ENCODE results near the gene ILDR2.

The ILDR2 gene

DNA sequence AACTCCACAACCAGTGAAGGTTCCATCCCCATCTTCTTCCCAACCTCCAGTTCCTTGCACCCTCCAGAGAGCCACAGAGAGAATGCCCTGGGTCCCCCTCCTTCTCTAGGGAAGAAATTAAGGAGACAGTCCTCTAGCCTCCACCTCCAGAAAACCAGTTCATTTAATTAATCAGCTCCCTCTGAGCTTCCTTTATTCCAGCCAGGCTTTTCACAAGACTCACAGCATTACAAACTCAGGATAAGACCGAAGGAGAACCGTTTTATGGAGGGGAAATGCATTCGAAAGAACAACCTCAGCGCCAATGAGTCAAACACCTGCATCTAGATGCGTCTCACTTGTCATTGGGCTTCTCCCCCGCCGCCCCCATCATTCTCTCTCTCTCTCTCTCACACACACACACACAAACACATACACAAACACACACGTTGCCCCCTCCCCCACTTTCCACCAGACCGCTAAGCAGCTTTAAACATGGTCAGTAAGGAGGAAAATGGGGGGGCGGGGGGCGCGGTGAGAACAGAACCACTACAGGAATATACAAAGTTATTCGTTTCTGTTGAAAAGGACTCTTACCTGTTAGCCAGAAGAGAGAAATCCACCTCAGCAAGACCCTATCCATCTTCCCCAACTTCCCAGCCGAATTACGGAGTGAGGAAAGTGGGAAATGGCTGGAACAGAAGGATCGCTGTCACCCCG is 544 bp downstream of the ILDR2 start (continued):
- TF ChIP-seq ZNF777 (tag by site-specific recombination; IDR thresholded peaks at IDR 0.05; ENCODE audit: borderline replicate concordance) (0 out of 2 replicates have a peak, but pooled peaks have one; percentile 44), HOXA7 (CRISPR knock-in tag; IDR thresholded peaks at IDR 0.05; ENCODE audit: borderline replicate concordance) (no peak), ZNF2 (tag by site-specific recombination; IDR thresholded peaks at IDR 0.05) (0 out of 2 replicates have a peak, but pooled peaks have one; percentile 28), KLF16 (tag by site-specific recombination; IDR thresholded peaks at IDR 0.05) (peak; percentile 56; the same call in 1 of the 2 replicates), ZNF169 (tag by site-specific recombination; IDR thresholded peaks at IDR 0.05) (no peak), ZNF114 (tag by site-specific recombination; IDR thresholded peaks at IDR 0.05) (no peak), SP7 (tag by site-specific recombination; IDR thresholded peaks at IDR 0.05) (peak; percentile 38; the same call in 1 of the 2 replicates), ZNF335 (tag by site-specific recombination; conservative IDR thresholded peaks at IDR 0.05) (peak; percentile 91), GLIS1 (tag by site-specific recombination; IDR thresholded peaks at IDR 0.05) (no peak), OVOL3 (tag by site-specific recombination; IDR thresholded peaks at IDR 0.05) (no peak), ZNF391 (tag by site-specific recombination; IDR thresholded peaks at IDR 0.05; ENCODE audit: borderline replicate concordance, low read depth) (no peak), ZNF571 (tag by site-specific recombination; IDR thresholded peaks at IDR 0.05) (no peak), WT1 (tag by site-specific recombination; IDR thresholded peaks at IDR 0.05) (no peak), GLIS2 (tag by site-specific recombination; IDR thresholded peaks at IDR 0.05) (peak; percentile 27; the same call in 1 of the 2 replicates), ZNF423 (tag by site-specific recombination; IDR thresholded peaks at IDR 0.05) (no peak), ZNF501 (tag by site-specific recombination; IDR thresholded peaks at IDR 0.05) (0 out of 2 replicates have a peak, but pooled peaks have one; percentile 36), ZNF596 (tag by site-specific recombination; IDR thresholded peaks at IDR 0.05) (no peak), SCRT2 (tag by site-specific recombination; IDR thresholded peaks at IDR 0.05) (peak; percentile 22; the same call in 1 of the 2 replicates), ZNF121 (tag by site-specific recombination; IDR thresholded peaks at IDR 0.05) (no peak), ZNF394 (tag by site-specific recombination; IDR thresholded peaks at IDR 0.05; ENCODE audit: borderline replicate concordance) (peak; percentile 31; the same call in 1 of the 2 replicates), ZNF473 (tag by site-specific recombination; IDR thresholded peaks at IDR 0.05) (no peak)
- TF ChIP-seq, protein P1, sequence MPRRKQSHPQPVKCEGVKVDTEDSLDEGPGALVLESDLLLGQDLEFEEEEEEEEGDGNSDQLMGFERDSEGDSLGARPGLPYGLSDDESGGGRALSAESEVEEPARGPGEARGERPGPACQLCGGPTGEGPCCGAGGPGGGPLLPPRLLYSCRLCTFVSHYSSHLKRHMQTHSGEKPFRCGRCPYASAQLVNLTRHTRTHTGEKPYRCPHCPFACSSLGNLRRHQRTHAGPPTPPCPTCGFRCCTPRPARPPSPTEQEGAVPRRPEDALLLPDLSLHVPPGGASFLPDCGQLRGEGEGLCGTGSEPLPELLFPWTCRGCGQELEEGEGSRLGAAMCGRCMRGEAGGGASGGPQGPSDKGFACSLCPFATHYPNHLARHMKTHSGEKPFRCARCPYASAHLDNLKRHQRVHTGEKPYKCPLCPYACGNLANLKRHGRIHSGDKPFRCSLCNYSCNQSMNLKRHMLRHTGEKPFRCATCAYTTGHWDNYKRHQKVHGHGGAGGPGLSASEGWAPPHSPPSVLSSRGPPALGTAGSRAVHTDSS (tag by site-specific recombination; IDR thresholded peaks at IDR 0.05), result no peak
- TF ChIP-seq, protein P2, sequence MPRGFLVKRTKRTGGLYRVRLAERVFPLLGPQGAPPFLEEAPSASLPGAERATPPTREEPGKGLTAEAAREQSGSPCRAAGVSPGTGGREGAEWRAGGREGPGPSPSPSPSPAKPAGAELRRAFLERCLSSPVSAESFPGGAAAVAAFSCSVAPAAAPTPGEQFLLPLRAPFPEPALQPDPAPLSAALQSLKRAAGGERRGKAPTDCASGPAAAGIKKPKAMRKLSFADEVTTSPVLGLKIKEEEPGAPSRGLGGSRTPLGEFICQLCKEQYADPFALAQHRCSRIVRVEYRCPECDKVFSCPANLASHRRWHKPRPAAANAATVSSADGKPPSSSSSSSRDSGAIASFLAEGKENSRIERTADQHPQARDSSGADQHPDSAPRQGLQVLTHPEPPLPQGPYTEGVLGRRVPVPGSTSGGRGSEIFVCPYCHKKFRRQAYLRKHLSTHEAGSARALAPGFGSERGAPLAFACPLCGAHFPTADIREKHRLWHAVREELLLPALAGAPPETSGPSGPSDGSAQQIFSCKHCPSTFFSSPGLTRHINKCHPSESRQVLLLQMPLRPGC (tag by site-specific recombination; IDR thresholded peaks at IDR 0.05), result no peak
- TF ChIP-seq, protein P3, sequence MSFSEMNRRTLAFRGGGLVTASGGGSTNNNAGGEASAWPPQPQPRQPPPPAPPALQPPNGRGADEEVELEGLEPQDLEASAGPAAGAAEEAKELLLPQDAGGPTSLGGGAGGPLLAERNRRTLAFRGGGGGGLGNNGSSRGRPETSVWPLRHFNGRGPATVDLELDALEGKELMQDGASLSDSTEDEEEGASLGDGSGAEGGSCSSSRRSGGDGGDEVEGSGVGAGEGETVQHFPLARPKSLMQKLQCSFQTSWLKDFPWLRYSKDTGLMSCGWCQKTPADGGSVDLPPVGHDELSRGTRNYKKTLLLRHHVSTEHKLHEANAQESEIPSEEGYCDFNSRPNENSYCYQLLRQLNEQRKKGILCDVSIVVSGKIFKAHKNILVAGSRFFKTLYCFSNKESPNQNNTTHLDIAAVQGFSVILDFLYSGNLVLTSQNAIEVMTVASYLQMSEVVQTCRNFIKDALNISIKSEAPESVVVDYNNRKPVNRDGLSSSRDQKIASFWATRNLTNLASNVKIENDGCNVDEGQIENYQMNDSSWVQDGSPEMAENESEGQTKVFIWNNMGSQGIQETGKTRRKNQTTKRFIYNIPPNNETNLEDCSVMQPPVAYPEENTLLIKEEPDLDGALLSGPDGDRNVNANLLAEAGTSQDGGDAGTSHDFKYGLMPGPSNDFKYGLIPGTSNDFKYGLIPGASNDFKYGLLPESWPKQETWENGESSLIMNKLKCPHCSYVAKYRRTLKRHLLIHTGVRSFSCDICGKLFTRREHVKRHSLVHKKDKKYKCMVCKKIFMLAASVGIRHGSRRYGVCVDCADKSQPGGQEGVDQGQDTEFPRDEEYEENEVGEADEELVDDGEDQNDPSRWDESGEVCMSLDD (tag by site-specific recombination; IDR thresholded peaks at IDR 0.05), result peak; percentile 74; the same call in 1 of the 2 replicates
- TF ChIP-seq, protein P4, sequence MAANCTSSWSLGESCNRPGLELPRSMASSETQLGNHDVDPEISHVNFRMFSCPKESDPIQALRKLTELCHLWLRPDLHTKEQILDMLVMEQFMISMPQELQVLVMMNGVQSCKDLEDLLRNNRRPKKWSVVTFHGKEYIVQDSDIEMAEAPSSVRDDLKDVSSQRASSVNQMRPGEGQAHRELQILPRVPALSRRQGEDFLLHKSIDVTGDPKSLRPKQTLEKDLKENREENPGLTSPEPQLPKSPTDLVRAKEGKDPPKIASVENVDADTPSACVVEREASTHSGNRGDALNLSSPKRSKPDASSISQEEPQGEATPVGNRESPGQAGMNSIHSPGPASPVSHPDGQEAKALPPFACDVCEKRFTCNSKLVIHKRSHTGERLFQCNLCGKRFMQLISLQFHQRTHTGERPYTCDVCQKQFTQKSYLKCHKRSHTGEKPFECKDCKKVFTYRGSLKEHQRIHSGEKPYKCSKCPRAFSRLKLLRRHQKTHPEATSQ (tag by site-specific recombination; IDR thresholded peaks at IDR 0.05), result no peak
- TF ChIP-seq, protein P5, sequence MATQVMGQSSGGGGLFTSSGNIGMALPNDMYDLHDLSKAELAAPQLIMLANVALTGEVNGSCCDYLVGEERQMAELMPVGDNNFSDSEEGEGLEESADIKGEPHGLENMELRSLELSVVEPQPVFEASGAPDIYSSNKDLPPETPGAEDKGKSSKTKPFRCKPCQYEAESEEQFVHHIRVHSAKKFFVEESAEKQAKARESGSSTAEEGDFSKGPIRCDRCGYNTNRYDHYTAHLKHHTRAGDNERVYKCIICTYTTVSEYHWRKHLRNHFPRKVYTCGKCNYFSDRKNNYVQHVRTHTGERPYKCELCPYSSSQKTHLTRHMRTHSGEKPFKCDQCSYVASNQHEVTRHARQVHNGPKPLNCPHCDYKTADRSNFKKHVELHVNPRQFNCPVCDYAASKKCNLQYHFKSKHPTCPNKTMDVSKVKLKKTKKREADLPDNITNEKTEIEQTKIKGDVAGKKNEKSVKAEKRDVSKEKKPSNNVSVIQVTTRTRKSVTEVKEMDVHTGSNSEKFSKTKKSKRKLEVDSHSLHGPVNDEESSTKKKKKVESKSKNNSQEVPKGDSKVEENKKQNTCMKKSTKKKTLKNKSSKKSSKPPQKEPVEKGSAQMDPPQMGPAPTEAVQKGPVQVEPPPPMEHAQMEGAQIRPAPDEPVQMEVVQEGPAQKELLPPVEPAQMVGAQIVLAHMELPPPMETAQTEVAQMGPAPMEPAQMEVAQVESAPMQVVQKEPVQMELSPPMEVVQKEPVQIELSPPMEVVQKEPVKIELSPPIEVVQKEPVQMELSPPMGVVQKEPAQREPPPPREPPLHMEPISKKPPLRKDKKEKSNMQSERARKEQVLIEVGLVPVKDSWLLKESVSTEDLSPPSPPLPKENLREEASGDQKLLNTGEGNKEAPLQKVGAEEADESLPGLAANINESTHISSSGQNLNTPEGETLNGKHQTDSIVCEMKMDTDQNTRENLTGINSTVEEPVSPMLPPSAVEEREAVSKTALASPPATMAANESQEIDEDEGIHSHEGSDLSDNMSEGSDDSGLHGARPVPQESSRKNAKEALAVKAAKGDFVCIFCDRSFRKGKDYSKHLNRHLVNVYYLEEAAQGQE (tag by site-specific recombination; IDR thresholded peaks at IDR 0.05), result no peak
- TF ChIP-seq, protein P6, sequence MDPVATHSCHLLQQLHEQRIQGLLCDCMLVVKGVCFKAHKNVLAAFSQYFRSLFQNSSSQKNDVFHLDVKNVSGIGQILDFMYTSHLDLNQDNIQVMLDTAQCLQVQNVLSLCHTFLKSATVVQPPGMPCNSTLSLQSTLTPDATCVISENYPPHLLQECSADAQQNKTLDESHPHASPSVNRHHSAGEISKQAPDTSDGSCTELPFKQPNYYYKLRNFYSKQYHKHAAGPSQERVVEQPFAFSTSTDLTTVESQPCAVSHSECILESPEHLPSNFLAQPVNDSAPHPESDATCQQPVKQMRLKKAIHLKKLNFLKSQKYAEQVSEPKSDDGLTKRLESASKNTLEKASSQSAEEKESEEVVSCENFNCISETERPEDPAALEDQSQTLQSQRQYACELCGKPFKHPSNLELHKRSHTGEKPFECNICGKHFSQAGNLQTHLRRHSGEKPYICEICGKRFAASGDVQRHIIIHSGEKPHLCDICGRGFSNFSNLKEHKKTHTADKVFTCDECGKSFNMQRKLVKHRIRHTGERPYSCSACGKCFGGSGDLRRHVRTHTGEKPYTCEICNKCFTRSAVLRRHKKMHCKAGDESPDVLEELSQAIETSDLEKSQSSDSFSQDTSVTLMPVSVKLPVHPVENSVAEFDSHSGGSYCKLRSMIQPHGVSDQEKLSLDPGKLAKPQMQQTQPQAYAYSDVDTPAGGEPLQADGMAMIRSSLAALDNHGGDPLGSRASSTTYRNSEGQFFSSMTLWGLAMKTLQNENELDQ (tag by site-specific recombination; IDR thresholded peaks at IDR 0.05; ENCODE audit: low read depth), result no peak

Measured in HEK293 (cell line).